HG03521 (cell line): Measurements from ENCODE around the gene LOXL4.

Source experiments
- ATAC-seq: cut with Tn5 transposase; IDR thresholded peaks from one replicate; pipeline ENCODE4 v1.9.1; 2021; ENCODE audit warnings: mild to moderate bottlenecking, moderate library complexity; ENCODE audit not compliant: unreplicated experiment

Gene LOXL4

GRCh38 chr10:98202378-98202777 is 65.6 kb downstream of the LOXL4 start:
- ATAC-seq: no peak

DNA sequence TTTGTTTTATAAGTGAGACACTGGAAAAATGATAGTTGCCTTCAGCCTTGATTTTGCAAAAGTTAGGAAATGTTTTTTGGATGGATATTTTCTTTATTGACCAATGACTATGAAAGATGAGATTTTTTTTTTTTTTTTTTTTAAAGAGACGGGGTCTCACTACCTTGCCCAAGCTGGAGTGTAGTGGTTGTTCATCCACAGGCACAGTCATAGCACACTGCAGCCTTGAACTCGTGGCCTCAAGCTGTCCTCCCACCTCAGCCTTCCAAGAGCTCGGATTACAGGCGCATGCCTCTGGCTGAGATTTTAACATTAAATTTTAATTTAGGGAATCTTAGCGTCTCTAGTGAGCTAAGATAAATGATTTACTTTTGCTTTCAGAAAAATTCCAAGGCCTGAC is 66.2 kb downstream of the LOXL4 start:
- ATAC-seq: no peak
